Skin epidermis (tissue), 12 donors: Measurements from ENCODE around the gene TNF.
"Not testable (repeated sequence)": the region's sequence is repeated elsewhere in the genome, so short reads cannot be mapped to it uniquely, and the experiment has no call there.

Source experiments
- H3K27ac ChIP-seq, 21 experiments: fragments of 200-600 bp; sonication (generic) in 11 of 21; one replicate each; pipeline ENCODE4 v1.5.0; 2020; ENCODE audit warnings: mild to moderate bottlenecking in 3 of 21, inconsistent platforms in 2 of 21, moderate library complexity in 2 of 21
- H3K4me3 ChIP-seq, 7 experiments: fragments of 200-600 bp; sonication (generic) in 2 of 7; one replicate each; pipeline ENCODE4 v1.5.0; 2020; ENCODE audit warnings: inconsistent platforms in 2 of 7, mild to moderate bottlenecking in 2 of 7, moderate library complexity in 1 of 7

Gene TNF

DNA sequence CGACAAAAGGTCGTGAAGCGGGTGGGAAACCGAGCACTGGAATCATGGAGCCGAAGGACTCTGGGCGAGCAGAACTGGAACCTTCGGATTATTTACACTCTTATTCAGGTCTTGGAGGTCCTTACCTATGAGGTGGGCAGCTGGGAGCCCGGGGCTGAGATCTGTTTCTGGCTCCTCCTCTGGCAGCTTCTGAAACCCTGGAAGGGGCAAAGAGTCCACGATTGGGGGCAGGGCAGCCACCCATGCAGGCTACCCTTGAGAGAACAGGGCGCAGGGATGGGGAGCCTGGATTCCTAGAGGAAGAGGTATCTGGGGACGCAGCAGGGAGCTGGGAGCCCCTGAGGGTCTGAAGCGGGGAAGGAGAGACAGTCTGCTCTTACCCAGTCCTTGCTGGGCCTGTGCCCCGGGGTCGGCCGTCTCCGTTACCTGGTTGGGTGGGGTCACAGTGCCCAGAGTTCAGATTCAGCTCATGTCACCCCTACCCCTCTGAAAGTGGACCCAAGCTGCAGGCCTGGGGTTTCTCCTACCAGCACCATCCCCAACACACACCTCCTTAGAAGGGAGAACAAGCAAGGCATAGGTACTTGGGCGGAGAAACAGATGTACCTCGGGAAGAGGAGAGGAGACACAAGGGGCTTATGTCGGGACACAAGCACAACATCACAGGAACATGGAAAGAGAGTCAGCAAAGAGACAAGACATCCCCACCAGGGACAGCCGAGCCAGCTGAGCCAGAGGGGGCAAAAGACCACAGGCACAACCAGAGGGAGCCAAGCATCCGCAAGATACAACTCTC, 6.3 kb downstream of the TNF start:
- peak overlapping the region; percentile 57 to 98 (median 88) for H3K27ac ChIP-seq
- H3K4me3 ChIP-seq, result peak overlapping the region; percentile 53 to 84 (median 66)

DNA sequence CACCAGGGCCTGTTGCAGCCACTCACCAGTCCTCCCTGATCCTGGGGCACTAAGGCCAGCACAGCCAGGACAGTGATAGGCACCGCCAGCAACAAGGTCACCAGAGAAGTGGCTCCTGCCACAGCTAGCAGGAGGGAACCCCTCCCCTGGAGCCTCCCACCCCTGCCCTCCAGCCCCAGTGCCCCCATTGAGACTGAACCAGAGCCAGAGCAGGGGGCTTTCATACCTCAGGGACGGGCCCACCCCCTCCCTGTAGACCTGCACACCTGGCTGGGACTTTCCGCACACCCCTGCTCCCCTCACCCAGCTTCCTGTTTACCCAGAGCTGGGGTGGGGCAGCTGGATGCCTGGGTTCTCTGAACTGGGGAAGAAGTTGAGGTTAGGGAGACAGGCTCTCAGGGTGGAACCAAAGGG, 6.9 kb downstream of the TNF start, which contains the start of gene LTB:
Gene LTB (minus strand): TSS at position 195 of the 414 bp plus-strand sequence. CDS start 7 bp downstream, at position 188.
- H3K27ac ChIP-seq, result peak within 1 kb of the TSS; percentile 57 to 98 (median 88)
- peak within 1 kb of the TSS; percentile 53 to 84 (median 66) for H3K4me3 ChIP-seq

DNA sequence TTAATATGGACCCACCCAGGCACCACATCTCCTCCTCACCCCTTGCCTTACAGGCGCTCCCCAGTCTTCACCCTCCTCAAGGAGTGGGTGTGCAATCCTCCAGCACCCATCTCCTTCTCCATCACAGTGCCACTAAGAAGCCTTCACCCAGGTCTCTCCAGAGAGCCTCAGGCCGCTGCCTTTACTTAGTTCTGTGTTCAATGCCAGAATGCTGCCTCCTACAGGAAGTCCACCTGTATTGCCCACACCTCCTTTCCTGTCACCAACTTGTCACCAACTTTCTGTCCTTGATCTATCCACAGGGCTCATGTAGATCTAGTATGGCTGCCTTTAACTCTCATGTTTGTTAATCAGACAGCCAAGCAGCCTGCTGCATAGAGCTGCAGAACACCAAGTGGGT, 10.1 kb downstream of the TNF start:
- Histone ChIP-seq H3K27ac (peak overlapping the region in 13 of 21 experiments; percentile 5 to 94 (median 76)), H3K4me3 (no peak overlapping the region)

DNA sequence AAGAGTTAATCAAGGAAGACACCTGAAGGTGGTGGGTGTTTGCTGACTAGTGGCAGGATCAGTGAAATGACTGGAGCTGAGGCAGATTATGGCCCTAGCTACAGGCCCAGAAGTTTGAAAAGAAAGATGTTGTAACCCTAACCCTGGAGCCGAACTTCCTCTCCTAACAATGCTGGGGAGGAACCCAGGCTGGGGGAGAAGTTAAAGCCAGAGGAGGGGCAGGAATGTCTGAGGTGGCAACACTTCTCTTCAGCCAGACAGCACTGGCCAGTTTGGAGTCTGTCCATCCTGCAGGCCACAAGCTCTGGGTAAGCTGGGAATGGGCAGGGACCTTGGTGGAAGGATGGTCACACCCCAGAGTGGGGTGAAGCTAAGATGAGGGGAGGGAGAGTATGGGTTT, 10.6 kb downstream of the TNF start, which contains the start of gene LST1:
Gene LST1 (plus strand): TSS at position 270 of the 400 bp plus-strand sequence. CDS start 1,023 bp downstream, outside the sequence.
- Histone ChIP-seq H3K27ac (peak within 1 kb of the TSS in 18 of 21 experiments; percentile 19 to 94 (median 70)), H3K4me3 (peak within 1 kb of the TSS in 4 of 7 experiments; percentile 2 to 21 (median 19))

DNA sequence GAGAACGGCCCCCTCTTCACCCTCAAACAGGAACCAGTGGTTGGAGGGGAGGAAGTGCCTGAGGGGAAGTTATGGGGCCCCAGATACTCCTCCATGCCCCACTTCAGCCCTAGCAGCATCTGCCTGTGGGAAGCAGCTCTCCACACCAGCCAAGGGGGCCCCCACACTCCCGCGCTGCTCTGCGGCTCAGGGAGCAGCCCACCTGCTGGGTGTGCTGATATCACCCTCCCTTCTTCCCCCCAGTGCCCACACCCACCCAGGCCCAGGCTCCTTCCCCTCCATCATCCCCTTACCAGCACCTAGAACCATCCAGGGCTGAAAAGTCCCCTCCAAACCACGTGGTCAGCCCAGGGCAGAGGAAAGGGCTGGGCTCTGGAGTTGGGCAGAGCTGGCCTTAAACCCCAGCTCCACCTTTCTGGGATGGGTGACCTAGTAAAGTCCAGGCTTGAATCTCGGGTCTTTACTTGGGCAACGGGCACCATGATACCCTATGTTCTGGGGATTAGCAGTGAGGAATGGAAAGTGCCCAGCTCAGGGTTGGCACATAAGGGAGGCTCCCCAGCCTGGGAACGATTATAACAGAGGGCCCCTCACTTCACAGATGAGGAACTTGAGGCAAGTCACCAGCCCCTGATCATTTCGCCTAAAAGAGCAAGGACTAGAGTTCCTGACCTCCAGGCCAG, 11.4 kb downstream of the TNF start:
- Histone ChIP-seq H3K27ac (peak overlapping the region in 18 of 21 experiments; percentile 19 to 94 (median 70)), H3K4me3 (peak overlapping the region in 4 of 7 experiments; percentile 2 to 21 (median 19))

DNA sequence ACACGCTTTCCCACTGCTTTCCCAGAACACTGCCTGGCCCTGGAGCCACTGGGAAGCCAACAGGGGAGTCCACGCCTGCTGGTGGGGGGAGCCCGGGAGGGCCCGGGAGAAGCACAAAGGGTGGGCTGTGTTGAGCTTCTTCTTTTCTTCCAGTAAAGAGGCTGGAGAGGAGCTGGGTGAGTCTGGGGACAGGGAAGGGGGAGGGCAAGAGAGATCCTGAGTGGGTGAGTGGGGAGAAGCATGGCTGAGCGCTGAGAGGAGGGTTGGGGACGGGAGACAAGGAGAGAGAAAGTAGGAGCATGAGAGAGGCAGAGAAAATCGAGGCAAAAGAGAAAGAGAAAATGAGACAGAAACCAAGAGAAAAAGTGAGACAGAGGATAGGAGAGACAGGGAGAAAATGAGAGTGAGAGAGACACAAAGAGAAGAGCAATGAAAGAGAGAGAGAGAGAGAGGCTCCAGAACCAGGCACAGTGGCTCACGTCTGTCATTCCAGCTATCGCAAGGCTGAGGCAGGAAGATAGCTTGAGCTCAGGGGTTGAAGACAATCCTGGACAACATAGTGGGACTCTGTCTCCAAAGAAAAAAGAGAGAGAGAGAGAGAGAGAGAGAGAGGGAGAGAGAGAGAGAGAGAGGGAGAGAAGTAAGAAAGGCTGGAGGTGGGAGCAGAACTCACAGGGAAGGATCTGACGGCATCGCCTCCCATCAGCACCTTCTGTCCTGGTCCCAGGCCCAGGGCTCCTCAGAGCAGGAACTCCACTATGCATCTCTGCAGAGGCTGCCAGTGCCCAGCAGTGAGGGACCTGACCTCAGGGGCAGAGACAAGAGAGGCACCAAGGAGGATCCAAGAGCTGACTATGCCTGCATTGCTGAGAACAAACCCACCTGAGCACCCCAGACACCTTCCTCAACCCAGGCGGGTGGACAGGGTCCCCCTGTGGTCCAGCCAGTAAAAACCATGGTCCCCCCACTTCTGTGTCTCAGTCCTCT, 12.7 kb downstream of the TNF start:
- Histone ChIP-seq H3K27ac (peak overlapping the region in 18 of 21 experiments; percentile 8 to 94 (median 70)), H3K4me3 (peak overlapping the region in 4 of 7 experiments; percentile 2 to 21 (median 19))

DNA sequence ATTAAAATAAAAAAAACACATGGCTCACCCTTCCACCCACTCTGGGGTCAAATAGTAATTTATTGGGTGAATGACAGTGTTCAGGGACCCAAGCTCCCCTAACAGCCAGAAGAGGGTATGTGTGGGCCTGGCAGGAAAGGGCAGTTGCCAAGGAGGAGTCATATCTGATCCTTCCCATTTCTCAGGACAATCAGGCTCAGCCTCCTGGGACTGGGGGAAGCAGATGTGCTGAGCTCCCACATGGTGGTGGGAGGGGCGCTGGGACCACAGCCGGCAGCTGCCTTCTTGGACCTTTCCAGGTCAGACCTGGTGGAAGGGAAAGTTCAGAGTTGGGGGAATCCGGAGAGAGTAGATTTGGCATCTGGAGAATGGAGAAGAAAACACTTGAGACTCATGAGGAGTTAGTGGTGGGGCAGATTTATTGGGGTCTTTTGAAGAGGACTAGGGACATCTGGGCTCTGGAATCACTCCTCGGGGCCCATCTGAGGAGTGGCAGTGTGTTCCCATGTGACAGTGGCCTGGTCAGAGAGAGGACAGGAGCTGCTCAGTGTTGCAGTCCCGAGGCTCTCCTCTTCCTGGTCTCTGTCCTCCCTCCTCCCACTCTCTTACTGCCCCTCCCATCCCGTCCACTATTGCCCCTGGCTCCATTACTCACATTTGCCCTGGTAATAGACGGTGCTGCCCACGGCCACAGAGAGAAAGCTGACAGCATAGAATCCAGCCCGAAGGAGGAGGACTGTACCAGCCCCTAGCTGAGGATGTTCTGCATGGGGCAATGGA, 13.7 kb downstream of the TNF start:
- peak overlapping the region in 5 of 21 experiments; percentile 23 to 94 (median 83) for H3K27ac ChIP-seq
- no peak overlapping the region for H3K4me3 ChIP-seq

DNA sequence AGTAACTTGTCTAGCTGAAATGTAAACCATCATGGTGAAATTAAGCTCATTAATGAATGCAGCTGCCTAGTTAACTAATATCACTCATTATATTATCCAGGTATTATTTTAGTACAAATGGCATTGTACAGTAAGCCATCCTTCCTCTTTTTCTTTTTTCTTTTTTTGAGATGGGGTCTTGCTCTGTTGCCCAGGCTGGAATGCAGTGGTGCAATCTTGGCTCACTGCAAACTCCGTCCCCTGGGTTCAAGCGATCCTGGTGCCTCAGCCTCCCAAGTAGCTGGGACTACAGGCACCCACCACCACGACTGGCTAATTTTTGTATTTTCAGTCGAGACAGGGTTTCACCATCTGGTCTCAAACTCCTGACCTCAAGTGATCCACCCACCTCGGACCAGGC, 15.3 kb downstream of the TNF start:
- not testable (repeated sequence) for H3K4me3 ChIP-seq, H3K27ac ChIP-seq

DNA sequence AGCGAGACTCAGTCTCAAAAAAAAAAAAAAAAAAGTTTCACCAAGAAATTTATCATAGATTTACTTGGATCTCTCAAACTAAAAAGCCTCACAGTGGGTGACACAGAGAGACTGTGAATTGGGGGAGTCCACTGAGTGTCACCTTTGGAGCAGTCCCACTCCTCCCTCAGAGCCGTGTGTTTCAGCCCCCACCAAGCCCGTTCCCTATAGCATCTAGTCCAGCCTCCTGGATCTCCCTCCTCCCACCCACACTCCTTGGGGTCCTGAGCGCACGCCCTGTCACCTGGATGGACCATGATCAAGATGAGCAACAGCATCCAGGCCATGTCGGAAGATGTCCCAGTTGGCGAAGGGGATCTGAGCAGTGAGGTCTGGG, 17.0 kb downstream of the TNF start:
- Histone ChIP-seq H3K4me3 (no peak overlapping the region), H3K27ac (peak overlapping the region in 7 of 21 experiments; percentile 22 to 75 (median 54))

DNA sequence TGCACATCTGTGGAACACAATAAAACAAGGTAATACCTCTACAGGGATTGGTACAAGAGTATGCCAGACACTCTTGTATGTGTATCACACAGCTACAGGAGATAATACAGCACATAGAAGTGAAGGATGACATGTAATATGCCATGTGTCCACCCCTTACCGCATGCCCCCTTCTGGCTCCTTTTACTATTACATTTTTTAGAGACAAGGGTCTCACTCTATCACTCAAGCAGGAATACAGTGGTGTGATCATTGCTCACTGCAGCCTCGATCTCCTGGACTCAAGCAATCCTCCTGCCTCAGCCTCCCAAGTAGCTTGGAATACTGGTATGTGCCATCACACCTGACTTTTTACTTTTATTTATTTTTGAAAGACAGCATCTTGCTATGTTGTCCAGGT, 21.6 kb downstream of the TNF start:
- H3K4me3 ChIP-seq, result no peak overlapping the region

DNA sequence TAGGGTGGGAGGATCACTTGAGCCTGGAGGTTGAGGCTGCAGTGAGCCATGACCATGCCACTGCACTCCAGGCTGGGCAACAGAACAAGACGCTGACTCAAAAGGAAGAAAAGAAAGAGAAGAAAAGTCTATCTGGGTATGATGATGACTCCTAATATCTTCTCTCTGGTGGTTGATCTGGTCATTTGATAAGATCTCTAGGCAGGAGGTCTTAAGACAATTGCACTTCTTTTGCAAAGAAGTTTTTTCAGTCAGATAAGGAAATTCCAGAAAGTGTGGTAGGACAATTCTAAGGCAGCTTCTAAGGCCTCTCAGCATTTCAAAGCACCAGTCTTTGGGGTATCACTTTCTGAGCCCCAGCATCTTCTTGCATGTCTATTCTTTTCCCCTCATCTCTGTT, 32.0 kb downstream of the TNF start:
- H3K4me3 ChIP-seq, result no peak overlapping the region
- no peak overlapping the region for H3K27ac ChIP-seq

More for the DNA sequence above, 21.6 kb downstream of the TNF start:
- H3K27ac ChIP-seq, result no peak overlapping the region

DNA sequence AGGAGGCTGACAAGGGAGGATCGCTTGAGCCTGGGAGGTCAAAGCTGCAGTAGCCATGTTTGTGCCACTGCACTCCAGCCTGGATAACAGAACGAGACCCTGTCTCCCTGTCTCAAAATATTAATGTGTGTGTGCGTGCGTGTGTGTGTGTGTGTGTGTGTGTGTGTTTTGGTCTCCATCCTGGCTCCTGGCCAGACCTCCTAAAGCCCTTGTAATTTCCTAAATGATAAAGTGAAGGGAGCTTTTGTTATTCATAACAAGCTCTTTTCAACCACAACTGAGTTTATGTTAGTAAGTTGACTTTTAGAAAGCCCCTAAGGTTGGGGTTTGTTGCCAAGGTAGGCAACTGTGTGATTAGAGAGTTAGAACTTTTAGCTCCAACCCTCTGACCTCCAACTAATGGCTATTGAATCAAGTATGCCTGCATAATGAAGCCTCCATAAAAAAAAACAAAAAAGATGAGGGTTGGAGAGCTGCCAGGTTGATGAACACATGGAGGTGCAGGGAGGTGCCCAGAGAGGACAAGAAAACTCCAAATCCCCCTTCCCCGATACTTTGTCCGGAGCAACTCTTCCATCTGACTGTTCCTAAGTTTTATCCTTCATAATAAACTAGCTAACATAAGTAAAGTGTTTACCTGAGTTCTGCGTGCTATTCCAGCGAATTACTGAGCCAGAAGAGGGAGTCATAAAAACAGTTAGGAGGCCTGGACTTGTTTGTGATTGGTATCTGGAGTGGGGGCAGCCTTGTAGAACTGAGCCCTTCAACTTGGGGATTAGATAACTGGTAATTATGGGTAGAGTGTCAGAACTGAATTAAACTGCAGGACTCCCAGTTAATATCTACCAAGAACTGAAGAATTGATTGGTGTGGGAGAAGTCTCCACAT, 34.4 kb downstream of the TNF start:
- H3K4me3 ChIP-seq, result no peak overlapping the region
- H3K27ac ChIP-seq, result no peak overlapping the region

DNA sequence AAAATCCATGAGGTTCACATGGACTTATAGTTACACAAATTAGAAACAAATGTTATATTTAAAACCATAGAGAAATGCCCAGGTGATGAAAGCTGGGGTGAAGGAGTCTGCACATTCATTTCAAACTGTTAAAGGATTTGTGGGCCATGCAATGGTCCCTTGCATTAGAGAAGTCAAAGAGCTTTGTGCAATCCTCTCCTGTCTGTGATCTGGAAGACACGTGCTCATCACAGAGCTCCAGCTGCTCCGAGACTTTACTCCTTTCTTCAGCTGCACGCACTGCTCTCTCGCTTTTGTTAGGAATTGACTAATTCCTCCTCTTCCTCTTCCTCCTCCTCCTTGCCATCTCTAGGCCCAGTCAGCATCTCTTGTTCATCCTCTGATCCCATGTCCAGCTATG, 35.6 kb downstream of the TNF start:
- no peak overlapping the region for H3K27ac ChIP-seq
- H3K4me3 ChIP-seq, result no peak overlapping the region

DNA sequence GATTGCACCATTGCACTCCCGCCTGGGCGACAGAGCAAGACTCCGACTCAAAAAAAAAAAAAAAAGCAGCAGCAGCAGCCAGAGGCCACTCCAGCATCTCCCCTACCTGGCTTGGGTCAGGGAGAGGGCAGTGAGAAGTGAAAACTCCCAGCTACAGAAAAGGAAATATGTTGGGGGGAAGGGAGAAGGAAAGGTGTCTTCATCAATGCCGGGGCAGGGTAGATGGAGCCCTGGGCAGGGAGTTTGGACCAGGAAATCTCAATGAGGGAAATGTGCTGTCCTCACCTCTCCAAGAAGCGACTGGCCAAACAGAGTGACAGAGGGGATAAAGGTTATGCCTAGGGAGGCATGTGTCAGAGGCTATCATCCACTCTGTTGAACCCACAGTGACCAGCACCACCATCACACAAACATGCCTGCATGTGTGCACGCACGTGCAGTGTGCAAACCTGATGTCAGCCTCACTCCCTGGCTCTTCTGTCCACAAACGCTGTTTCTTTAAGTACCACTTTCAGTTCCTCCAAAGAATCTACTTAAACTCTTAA, 38.8 kb downstream of the TNF start:
- H3K4me3 ChIP-seq, result no peak overlapping the region
- H3K27ac ChIP-seq, result peak overlapping the region in 6 of 21 experiments; percentile 13 to 80 (median 57)

DNA sequence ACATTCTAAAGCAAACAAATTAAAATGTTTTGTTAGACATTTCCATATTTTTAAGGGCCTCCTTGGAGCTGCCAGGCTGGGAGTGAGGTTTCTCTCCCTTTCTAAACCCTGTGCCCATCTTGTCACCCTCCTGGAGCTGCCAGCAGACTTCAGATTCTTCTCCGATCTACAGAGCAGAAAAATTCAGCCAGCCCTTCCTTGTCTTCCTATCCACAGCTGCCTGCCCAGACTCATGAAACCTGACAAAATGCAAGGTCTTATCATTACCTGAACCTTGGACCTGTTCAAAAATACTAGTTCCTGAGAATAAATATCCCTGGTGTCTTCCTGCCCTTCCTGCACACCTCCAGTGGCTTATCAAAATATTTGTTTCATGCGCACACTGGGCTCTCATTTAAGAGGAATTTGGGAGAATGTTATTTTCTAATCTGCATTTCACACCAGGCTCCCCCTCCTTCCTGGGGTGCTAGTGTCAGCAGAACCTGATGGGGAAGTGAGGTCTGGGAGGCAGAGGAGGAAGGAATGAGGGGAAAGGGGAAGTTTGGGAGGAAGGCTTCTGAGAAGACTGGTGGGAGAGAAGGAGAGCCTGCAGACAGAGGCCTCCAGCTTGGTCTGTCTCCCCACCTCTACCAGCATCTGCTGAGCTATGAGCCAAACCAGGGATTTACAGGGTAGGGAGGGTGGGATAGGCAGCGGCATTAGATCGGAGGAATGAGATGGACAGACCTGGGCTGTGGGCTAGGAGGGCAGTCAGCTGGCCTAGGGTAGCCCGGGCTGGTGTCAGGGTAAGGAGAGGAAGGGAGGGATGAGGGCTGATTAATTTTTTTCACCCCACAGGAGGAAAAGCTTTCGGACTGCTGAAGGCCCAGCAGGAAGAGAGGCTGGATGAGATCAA, 39.6 kb downstream of the TNF start, which contains the start of gene AIF1:
Gene AIF1 (plus strand): TSS at position 551 of the 895 bp plus-strand sequence. CDS start 96 bp downstream, at position 647.
- Histone ChIP-seq H3K27ac (peak within 1 kb of the TSS in 16 of 21 experiments; percentile 3 to 81 (median 58)), H3K4me3 (peak within 1 kb of the TSS in 5 of 7 experiments; percentile 3 to 35 (median 9))

DNA sequence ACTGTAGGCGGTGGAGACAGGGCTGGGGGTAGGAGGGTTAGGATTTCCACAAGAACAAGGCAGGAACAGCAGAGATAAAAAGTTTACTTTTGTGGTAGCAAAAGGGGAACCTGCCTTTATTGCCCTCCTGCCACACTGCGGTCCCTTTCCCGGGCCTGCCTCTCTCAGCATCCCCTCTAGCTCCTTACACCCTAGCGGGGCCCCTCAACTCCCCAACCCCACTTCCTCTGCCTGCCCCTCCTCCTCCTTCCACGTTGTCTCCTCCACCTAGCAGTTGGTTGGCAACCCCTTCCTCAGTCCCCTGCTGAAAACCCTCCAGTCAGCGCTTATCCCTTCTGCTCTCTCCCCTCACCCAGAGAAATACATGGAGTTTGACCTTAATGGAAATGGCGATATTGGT, 40.4 kb downstream of the TNF start:
- Histone ChIP-seq H3K27ac (peak overlapping the region in 15 of 21 experiments; percentile 14 to 81 (median 58)), H3K4me3 (peak overlapping the region in 5 of 7 experiments; percentile 3 to 35 (median 9))
